OCI-LY3 (cell line): ENCODE measurements around the gene NEK8.

Source experiments
- EZH2phosphoT487 ChIP-seq: fragments of 200-600 bp; shearing (Covaris generic); IDR thresholded peaks from 2 replicates; pipeline ENCODE4 v1.6.1; 2018; ENCODE audit warnings: antibody characterized with exemption, mixed run types, low read depth
- TF ChIP-seq, protein P1 (sequence below): fragments of 200-600, 300-600 bp; sonication (generic); IDR thresholded peaks from 2 replicates; pipeline ENCODE4 v1.5.1; 2014; ENCODE audit warnings: antibody characterized with exemption, low read length, low read depth

DNA sequence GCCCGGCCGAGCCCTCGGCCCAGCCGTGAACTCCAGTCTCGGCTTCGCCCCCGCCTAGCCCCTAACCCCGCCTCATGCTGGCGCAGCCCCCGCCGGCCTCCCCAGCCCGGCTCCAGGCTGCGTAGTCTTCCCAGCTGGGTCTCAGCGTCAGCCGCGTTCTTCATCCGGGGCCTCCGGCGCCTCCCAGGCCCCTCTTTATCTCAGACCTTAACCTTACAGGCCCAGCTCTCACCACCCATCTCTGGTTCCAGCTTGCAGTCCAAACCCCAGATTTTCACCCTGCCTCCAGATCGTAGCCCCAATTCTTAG is 16.9 kb upstream of the NEK8 start, which contains the start of gene PROCA1:
- TF ChIP-seq, protein P1, sequence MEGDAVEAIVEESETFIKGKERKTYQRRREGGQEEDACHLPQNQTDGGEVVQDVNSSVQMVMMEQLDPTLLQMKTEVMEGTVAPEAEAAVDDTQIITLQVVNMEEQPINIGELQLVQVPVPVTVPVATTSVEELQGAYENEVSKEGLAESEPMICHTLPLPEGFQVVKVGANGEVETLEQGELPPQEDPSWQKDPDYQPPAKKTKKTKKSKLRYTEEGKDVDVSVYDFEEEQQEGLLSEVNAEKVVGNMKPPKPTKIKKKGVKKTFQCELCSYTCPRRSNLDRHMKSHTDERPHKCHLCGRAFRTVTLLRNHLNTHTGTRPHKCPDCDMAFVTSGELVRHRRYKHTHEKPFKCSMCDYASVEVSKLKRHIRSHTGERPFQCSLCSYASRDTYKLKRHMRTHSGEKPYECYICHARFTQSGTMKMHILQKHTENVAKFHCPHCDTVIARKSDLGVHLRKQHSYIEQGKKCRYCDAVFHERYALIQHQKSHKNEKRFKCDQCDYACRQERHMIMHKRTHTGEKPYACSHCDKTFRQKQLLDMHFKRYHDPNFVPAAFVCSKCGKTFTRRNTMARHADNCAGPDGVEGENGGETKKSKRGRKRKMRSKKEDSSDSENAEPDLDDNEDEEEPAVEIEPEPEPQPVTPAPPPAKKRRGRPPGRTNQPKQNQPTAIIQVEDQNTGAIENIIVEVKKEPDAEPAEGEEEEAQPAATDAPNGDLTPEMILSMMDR = no peak
- no peak for TF ChIP-seq EZH2phosphoT487
